HEK293T (cell line): ENCODE results near the gene PRDM12.
A peak's percentile ranks its signal among the peaks of the same experiment; 100 is the strongest.

Experiments
- CTCF ChIA-PET: fragments of 350-600 bp; formaldehyde crosslinking; extraction: SDS; loops from one replicate; lab custom pipeline; 2021; ENCODE audit warnings: antibody characterized with exemption, inconsistent platforms; lab: Yijun Ruan, JAX
- POLR2A ChIA-PET: fragments of 350-600 bp; formaldehyde crosslinking; extraction: SDS; loops from one replicate; lab custom pipeline; 2020; ENCODE audit warnings: antibody characterized with exemption, inconsistent platforms; lab: Yijun Ruan, JAX
- DNase-seq: peaks from one replicate; pipeline ENCODE4 v3.0.0; 2012; ENCODE audit warnings: mixed read lengths; ENCODE audit errors: extremely low spot score
- ARNT ChIP-seq: fragments of 450-650 bp; IDR thresholded peaks from 2 replicates; pipeline ENCODE4 v1.6.1; 2017; ENCODE audit warnings: mild to moderate bottlenecking
- BHLHE40 ChIP-seq: fragments of 450-650 bp; IDR thresholded peaks from 2 replicates; pipeline ENCODE4 v1.6.1; 2016; ENCODE audit warnings: mild to moderate bottlenecking, moderate library complexity, borderline replicate concordance
- CTBP1 ChIP-seq: fragments of 450-650 bp; IDR thresholded peaks from 2 replicates; pipeline ENCODE4 v1.6.1; 2016; ENCODE audit warnings: borderline replicate concordance
- ELF4 ChIP-seq: fragments of 450-650 bp; IDR thresholded peaks from 2 replicates; pipeline ENCODE4 v1.6.1; 2017; ENCODE audit warnings: antibody characterized with exemption
- FOXA1 ChIP-seq: fragments of 450-650 bp; IDR thresholded peaks from 2 replicates; pipeline ENCODE4 v1.6.1; 2016; ENCODE audit warnings: mild to moderate bottlenecking
- FOXK2 ChIP-seq: fragments of 450-650 bp; IDR thresholded peaks from 2 replicates; pipeline ENCODE4 v1.6.1; 2016; ENCODE audit warnings: mild to moderate bottlenecking
- FOXM1 ChIP-seq: fragments of 450-650 bp; IDR thresholded peaks from 2 replicates; pipeline ENCODE4 v1.6.1; 2017; ENCODE audit warnings: mild to moderate bottlenecking, borderline replicate concordance
- HDGF ChIP-seq: fragments of 450-650 bp; IDR thresholded peaks from 2 replicates; pipeline ENCODE4 v1.6.1; 2017; ENCODE audit warnings: antibody characterized with exemption, borderline replicate concordance
- L3MBTL2 ChIP-seq: fragments of 450-650 bp; conservative IDR thresholded peaks from 2 replicates; pipeline ENCODE4 v1.6.1; 2016; ENCODE audit warnings: mild to moderate bottlenecking
- LEF1 ChIP-seq: fragments of 450-650 bp; IDR thresholded peaks from 2 replicates; pipeline ENCODE4 v1.6.1; 2017; ENCODE audit warnings: mild to moderate bottlenecking, borderline replicate concordance
- NFRKB ChIP-seq: fragments of 450-650 bp; IDR thresholded peaks from 2 replicates; pipeline ENCODE4 v1.6.1; 2016; ENCODE audit warnings: mild to moderate bottlenecking, moderate library complexity
- PKNOX1 ChIP-seq: fragments of 450-650 bp; IDR thresholded peaks from 2 replicates; pipeline ENCODE4 v1.6.1; 2016
- SP1 ChIP-seq: fragments of 450-650 bp; IDR thresholded peaks from 2 replicates; pipeline ENCODE4 v1.6.1; 2017
- SUZ12 ChIP-seq: fragments of 450-650 bp; IDR thresholded peaks from 2 replicates; pipeline ENCODE4 v1.6.1; 2016; ENCODE audit warnings: mild to moderate bottlenecking
- TARDBP ChIP-seq: fragments of 450-650 bp; IDR thresholded peaks from 2 replicates; pipeline ENCODE4 v1.6.1; 2016
- ZNF384 ChIP-seq: fragments of 450-650 bp; IDR thresholded peaks from 2 replicates; pipeline ENCODE4 v1.6.1; 2016

Gene PRDM12

DNA sequence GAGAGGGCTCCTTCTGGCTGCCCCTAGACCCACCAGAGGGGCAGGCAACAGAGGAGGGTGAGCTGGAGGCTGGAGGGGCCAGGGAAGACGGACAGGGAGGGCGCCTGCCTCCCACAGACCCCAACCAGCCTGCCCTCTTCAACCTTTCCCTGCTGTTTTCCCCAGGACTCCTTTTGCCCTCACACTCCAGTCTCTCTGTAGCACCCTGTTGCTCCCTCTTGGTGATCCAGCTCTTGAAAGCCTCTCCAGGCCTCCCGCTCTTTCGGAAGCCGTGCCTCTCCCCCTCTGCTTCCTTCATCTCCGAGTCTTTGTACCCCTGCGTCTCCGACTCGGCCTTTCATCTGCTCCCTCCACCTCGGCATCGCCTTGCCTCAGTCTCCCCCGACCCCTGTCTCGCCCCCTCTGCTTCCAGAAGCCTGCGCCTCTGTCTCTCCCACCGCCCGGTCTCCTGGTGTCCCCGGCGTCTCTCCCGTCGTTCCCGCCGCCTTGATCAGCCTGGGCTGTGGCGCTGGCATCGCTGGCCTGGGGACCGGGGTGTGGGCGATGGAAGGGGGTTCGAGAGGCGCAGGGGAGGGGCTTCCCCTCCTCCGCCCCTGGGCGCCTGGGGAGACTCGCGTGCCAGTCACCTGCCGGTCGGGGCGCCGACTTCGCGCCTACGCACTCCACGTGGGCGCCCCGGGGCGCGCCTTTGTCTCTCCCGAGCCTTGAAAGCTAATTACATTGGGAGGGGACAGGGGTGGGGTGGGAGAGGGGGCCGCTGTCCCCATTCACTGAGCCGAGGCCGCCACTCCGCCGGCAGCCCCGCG, 5.3 kb upstream of the PRDM12 start:
- DNase-seq: no peak
- ChIA-PET POLR2A (no interaction called here), CTCF (no interaction called here)
- TF ChIP-seq LEF1: no peak
- no peak for TF ChIP-seq HDGF
- no peak for TF ChIP-seq BHLHE40
- no peak for TF ChIP-seq L3MBTL2
- no peak for TF ChIP-seq ARNT
- TF ChIP-seq FOXA1: no peak
- TF ChIP-seq FOXM1: no peak
- no peak for TF ChIP-seq NFRKB
- TF ChIP-seq ZNF384: no peak
- no peak for TF ChIP-seq SUZ12

- no peak for TF ChIP-seq BHLHE40
- no peak for TF ChIP-seq NFRKB
- no peak for TF ChIP-seq FOXK2
- TF ChIP-seq FOXA1: no peak
- DNase-seq: peak; percentile 46
- POLR2A ChIA-PET: no interaction called here
- CTCF ChIA-PET: no interaction called here
These were observed 4.6 kb upstream of the PRDM12 start for GRCh38 chr9:130659699-130660248.

DNA sequence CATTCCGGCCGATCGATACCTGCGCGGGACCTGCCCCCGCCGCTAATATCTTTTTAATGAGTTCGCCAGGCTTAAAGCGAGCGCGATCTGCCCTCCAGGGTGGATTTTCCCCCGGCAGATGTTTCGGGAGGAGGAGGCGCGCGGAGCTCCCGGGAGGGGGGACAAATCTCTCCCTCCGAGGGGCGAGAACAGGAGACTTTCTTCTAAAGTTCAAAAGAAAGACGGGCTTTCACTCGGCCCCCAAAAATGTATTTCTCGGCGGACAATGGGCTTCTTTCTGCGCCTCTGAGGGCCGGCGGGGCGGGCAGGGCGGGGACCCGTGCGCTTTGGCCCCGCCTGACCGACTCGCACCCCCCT, 4.1 kb upstream of the PRDM12 start:
- no peak for DNase-seq
- TF ChIP-seq L3MBTL2: no peak
- TF ChIP-seq BHLHE40: no peak
- TF ChIP-seq FOXM1: no peak
- TF ChIP-seq SUZ12: no peak
- TF ChIP-seq ZNF384: no peak
- ChIA-PET POLR2A (no interaction called here), CTCF (no interaction called here)

GRCh38 chr9:130660683-130661450, 3.5 kb upstream of the PRDM12 start:
- POLR2A ChIA-PET: no interaction called here
- CTCF ChIA-PET: no interaction called here
- TF ChIP-seq FOXA1 (no peak), TARDBP (no peak), BHLHE40 (no peak), NFRKB (no peak), ELF4 (no peak), SP1 (no peak), HDGF (no peak), ARNT (no peak), PKNOX1 (no peak), L3MBTL2 (no peak), FOXM1 (no peak), SUZ12 (no peak), LEF1 (no peak), FOXK2 (no peak), ZNF384 (no peak), CTBP1 (no peak)
- DNase-seq: peak; percentile 45

DNA sequence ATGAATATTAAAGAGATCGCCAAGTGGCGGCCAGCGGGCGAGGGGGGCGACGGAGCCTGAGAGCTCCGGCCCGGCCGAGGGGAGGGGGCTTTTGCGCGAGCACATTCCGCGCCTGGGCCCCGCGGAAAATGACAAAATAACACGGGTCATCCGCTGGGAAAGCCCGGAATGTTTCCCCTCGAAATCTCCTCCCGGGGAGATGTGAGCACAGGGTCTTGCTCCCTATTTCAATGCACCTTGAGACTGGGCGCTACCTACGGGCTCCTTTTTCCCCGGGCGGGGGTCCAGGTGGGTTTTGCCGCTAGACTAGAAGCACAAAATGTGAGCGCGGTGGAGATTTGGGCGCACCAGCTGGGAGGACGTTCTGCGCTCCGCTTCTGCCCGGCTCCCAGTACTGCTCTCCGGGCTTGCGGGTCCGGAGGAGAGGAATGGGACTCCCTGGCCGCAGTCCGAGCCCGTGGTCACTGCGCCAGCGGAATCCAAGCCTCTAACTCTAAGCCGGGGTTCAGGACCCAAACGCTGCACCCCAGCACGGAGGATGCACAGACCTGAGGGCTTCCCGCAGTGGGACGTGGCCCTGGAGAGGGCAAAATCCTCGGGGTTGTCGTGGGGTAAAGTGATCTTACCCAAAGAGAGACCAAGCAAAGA, 2.8 kb upstream of the PRDM12 start:
- TF ChIP-seq BHLHE40 (no peak), ARNT (no peak)
- CTCF ChIA-PET: no interaction called here
- POLR2A ChIA-PET: no interaction called here
- DNase-seq: no peak

DNA sequence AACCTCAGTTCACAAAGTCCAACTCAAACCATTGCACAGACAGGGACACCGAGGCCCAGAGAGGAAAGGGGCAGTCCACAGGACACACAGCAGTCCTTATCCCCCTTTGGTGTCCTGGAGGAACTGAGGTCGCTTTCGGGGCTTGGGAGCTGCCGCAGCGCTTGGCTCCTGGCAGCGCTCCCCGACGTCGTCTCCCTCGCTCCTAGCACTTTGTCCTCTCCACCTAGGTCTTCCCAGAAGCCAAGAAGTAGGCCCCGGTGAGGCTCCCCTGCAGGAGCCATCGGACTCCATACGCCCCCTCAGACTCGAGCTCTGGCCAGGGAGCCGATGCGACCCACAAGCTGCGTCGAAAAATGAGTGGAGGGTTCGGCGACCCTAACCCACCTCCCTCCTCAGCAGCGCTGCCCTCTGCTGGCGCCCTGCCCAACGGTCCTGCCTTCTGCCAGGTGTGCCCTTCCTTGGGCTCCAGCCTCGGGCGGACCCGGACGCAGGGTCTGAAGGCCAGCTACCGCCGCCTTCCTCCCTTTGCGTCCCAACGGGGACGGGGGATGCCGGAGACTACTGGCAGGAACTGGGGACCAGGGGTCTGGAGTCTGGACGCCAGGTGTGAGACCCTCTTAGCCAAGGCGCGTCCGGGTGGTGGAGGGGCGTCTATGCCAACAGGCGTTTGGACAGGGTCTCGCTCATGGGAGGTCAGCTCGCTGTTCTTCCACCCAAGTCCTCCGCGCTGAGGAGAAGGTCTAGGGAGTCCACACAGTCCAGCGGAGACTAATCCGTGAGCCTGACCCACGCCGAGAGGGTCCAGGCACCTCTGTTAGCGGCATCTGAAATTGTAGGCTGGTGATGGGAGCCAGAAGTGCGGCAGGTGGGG, 2.1 kb upstream of the PRDM12 start:
- POLR2A ChIA-PET: no interaction called here
- DNase-seq: no peak
- CTCF ChIA-PET: interaction anchor here (0.6 kb wide), 1 partner anchor 205 kb away, joined by 3 read pairs; no protein-coding TSS in a partner anchor
- TF ChIP-seq NFRKB (no peak), LEF1 (no peak), FOXM1 (no peak), FOXK2 (no peak), L3MBTL2 (no peak), SUZ12 (no peak), BHLHE40 (no peak), CTBP1 (no peak), FOXA1 (no peak), ARNT (no peak), ZNF384 (no peak), PKNOX1 (no peak)
